ENCODE data around the gene ADSS1. TPM values are rescaled to one million over a fixed set of nuclear protein-coding genes. Genes with fewer than 3 reads are reported as not detected.

ADSS1 gene
- total RNA-seq, 2 donors from 2014 or later = 8.2 to 10.2 TPM

DNA sequence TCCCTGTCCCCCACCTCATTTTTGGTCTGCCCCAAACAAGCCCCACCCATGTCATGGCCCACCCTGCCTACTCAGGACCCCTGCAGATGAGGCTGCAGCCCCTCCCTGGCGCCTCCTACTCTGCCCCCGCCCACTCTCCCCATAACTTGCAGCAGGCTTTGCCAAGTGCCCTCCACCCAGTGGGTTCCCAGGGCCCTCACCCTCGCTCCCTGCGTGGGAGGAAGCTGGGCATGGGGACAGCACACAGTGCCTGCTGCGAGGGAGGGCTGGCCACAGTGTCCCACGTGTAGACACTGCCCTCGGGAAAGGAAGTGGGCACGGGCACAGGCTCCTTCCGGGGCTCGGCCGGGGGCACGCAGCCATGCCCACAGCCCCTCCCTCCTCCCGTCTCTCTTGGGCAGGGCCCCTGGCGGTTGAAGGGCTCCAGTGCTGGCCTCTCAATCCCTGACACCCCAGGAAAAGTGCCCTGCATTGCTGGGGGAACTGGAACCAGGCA lies 62.1 kb downstream of the ADSS1 start:
- no peak for DNase-seq (ENCODE audit: low spot score)
- intact Hi-C loops (cut with DNase I) = no loop called here

DNA sequence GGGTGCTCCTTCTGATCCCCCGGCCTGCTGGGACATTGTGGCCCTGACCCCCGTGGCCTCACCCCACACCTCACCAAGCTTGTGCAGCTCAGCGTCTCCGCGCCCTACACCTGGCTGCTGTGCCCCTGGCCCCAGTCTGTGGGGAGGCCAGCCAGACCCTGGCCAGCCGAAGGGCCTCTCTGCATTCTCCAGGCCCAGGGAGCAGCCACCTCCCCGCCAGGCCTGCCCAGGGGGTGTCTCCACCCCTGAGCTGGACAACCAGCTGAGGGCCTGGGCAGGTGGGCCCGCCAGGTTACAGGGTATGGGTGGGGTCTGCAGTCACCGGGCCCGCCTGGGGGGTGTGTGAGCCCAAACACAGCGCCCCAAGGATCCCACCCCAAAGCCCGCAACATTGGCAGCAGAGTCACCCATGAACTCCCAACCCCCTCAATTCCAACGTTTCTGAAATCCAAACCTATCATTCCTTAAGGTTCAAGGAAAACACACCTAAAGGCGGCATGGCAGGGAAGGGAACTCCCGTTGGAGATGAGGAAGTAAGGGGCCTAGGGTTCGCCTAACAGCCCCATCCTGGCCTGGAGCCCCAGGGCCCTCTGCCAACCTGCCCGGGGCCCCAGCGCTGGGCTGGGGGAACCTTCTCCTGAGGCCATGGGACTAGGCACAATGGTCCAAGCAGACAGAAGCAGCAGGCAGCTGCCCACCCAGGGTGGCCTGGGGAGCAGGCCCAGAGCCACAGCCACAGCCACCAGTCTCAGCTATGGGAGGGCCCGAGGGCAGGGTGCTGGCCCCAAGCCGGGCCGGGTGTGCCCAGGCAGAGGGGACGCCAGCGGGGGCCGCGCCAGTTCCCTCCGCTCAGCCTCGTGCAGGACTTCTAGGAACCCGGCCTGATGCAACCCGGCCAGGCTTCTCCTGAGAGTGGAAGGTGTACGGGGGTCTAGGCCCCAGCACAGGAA lies 63.0 kb downstream of the ADSS1 start:
- intact Hi-C loops (cut with DNase I) = no loop called here
- no peak for DNase-seq (ENCODE audit: low spot score)

DNA sequence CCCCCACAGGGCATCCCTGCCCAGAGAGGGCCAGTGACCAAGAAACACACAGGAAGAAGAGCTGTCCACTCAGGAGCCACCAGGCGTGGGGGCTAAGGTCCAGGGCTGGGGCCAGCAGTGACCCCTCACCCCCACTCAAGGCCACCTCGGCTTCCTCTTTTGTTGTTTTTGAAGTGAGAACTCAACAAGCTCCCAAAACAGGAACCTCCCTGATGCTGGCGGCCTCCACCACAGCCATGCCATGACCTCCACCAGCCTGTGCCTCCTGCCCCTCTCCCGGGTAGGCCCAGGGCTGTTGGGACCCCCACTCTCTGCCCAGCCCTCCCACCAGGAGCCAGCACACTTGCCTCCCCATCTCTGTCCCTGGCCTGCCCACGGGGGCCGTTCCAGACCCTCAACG lies 63.7 kb downstream of the ADSS1 start:
- intact Hi-C loops (cut with DNase I) = no loop called here
- DNase-seq (ENCODE audit: low spot score) = no peak

DNA sequence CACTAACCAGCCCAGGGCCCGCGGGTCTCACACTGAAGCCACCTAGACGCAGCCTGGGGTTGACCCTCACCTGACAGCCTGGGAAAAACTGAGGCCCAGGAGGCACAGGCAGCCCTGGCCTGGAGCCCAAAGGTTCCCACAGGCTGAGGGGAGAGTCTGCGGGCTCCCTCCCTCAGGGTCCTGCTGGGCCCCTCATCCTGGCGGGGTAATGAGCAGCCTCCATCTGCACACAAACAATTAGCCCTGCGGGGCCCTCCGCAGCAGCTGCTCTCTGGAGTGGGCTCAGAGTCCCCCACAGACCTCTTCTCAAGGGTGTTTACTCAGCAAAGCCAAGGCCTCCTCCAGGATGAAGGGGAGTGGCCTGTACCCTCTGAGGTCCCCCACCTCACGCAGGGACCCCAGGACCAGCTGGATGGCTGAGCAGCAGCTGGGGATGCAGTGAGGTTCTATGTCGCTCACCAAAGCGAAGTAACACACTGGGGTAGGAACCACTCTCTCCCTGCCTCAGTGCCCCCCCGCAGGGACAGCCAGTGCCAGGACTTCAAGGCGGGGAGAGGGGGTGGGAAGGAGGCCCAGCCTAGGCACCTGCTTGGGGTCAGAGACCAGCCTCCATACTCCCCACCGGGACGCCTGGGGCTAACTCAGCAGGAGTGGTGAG lies 64.3 kb downstream of the ADSS1 start:
- no peak for DNase-seq (ENCODE audit: low spot score)
- intact Hi-C loops (cut with DNase I) = no loop called here

DNA sequence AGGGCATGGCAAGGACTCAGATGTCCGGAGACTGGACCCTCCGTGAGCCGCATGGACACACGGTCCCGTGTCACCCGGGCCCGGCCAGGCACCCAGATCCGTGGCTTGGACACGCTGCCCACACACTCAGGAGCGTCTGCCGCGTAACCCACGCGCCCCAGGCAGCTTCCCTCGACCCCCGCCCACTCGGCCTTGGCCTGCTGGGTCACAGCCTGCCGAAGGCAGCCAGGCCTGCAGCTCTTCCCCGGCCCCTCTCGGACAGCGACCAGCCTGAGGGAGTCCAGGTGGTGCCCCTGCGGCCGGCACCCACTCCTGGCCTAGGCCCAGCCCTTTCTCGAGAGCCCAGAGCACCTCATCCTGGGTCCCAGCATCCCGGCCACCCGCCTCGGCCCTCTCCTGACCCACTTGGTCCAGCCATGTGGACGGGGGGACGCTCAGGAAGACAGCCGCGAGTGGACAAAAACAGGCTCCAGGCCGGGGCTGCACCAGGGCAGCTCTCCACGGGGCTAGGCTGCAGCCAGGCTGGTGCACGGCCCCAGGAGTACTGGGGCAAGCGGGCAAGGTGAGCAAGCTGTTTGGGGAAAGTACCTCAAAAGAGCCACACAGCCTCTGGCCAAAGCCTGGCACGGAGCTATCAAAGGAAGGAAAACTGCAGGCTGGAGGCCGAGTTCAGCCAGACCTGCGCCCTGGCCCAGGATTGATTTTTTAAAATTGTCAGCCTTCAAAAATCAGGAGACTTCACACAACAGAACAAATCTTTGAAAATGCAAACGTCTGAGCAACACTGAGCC lies 65.0 kb downstream of the ADSS1 start:
- intact Hi-C loops (cut with DNase I) = no loop called here

DNA sequence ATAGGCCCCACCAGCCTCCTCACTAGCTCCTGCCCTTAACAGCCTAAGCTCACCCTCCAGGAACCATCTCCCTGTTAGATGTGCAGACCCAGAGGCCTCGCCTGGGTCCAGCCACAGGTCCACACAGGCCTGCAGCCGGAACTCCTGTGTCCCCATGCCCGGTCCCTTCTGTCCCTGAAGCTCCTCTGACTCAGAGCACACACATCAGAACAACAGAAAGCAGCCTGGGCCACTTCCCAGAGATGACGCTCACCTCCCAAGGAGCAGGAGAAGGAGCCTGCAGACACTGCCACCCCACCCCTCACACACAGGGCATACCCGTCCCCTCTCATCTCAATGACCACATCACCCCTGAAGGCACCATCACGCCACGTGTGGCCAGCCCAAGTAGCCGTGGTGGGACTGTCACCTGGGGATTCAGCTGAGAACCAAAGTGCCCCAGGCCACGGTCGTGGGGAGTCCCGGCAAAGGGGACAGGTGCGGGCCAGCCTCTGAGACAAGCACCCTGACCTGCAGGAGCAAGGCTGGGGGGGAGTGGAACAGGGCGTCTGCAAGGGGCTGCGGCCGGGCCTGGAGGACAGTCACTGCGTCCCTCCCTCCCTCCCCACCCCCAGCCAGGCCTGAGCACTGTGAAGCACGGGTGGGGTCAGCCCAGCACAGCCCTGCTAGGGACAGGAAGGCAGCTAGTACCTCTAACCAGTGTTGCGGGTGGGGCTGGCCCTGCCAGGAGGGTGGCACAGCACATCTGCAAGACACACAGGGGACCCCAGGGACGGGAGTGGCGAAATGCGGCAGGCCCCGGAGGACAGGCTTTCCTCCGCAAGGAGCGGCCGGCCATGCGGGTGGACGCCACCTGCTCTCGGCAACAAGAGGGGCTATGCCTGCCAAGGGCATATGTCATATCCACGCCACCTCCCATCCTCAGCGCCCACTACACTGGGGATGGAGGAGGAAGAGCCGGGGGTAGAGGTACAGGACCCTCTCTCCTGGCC lies 66.0 kb downstream of the ADSS1 start:
- intact Hi-C loops (cut with DNase I) = no loop called here
- DNase-seq (ENCODE audit: low spot score) = no peak

More for the DNA sequence above, 65.0 kb downstream of the ADSS1 start:
- DNase-seq (ENCODE audit: low spot score) = no peak

DNA sequence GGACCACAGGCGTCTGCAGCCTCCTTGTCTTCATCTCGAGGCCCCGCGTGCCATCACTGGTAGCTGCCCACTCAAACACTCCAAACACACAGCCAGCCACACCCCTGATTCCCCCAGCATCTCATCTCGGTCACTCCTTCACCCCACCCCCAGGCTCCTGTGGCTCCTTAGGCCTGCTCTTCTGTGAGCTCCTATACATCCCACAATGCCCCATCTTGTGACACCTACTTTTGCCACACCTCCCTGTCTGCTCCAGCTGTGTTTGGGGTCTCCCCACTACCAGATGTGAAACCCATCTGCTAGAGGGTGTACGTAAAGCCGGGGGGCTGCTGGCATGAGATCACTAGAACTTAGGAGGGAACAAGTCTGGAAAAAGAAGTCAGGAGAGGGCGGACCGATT lies 67.4 kb downstream of the ADSS1 start:
- DNase-seq (ENCODE audit: low spot score) = no peak
- intact Hi-C loops (cut with DNase I) = no loop called here

DNA sequence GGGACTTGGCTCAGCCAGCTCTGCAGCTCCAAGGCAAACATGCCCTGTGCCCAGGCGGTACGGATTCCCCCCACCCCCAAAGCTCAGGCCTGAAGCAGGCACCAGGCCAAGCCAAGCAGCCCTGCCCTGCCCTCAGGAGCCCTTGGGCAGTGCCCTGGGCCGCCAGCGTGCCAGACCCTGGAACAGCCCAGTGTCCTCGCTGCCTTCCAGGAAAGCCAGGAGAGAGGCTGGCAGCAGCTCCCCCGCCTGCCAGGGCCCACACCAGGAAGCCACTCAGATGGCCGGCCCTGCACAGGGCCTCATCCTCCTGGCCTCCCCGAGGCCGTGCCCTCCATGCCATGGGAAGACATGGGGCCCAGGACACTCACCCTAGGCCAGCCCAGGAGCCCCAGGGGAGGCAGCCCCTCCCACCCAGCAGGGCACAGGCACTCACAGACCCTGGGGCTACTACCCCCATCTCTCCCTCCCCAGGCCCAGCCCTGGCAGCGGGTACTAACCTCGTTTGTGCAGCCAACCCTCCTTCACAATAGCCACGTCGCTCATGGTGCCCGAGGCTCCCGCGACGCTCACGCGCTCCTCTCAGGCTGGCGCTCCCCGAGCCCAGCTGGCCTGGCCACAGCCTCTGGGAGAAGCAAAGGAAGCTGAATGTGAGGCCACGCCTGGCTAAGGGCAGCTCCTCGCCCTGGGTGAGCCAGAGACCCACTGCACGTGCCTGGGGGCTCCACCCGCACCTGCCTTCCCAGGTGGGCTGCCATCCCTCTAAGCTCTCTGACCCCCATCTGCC lies 68.3 kb downstream of the ADSS1 start:
- no peak for DNase-seq (ENCODE audit: low spot score)
- intact Hi-C loops (cut with DNase I) = no loop called here

DNA sequence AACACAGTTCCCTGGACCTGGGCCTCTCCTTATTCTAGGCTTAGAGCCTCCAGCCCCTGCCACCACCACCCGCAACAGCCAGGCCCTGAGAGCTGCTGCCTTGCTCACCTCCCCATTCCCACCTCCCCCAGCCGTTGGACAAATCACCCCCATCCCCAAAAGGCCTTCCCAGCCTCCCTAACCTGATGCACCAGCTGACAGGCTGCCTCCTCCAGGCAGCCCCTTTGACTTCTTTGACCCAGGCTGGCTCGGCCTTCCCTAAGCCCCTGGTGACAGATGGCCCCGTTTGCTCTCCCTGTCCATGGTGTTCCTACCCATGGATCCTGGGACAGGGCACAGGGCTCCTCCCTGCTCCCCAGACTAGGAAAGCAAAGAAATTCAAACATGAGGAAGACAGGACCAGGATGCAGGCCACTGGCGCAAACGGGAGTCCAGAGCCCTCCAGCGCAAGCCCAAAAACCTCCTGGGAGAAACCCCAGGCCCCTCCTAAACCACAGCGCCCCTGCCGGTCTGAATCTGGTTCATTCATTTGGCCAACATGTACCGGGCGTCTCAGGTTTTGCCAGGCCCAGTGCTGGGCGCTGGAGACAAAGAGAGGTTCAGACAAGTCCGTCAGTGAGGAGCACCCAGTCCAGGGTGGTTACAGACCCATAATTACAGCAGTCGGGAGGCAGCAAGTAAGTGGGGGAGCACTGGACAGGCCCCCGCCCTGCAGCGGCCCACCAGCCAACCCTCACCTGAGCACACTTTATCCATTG lies 69.1 kb downstream of the ADSS1 start:
- intact Hi-C loops (cut with DNase I) = no loop called here
- no peak for DNase-seq (ENCODE audit: low spot score)

DNA sequence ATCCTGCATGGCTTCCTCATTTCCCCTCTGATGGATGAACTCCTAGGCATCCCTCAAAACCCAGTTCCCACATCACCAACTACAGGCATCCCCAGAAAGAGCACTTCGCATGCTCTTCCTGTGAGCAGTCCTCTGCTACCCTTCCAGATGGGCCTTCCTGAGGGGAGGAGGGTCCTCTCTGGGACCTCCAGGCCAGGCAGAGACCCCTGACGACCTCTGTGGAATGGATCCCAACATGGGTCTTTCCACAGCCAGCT lies 69.6 kb downstream of the ADSS1 start:
- intact Hi-C loops (cut with DNase I) = no loop called here
- no peak for DNase-seq (ENCODE audit: low spot score)

DNA sequence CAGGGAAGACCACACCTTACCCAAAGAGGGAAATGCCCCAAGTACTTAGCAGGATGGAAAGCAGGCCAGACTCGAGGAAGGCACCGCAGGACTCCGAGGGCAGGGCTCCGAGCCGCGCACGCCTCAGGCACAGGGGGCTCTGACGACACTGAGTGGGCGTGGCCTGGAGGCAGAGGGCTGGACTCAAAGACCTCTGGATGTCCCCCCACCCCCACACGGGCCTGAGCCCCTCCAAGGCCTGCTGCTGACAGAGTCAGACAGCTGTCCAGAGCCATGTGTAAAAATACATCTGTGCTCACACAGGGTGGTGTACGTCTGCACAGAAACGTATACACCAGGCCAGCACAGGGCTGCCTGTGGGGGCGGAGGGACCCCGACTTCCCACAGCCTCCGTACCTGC lies 70.1 kb downstream of the ADSS1 start:
- intact Hi-C loops (cut with DNase I) = no loop called here
- no peak for DNase-seq (ENCODE audit: low spot score)

DNA sequence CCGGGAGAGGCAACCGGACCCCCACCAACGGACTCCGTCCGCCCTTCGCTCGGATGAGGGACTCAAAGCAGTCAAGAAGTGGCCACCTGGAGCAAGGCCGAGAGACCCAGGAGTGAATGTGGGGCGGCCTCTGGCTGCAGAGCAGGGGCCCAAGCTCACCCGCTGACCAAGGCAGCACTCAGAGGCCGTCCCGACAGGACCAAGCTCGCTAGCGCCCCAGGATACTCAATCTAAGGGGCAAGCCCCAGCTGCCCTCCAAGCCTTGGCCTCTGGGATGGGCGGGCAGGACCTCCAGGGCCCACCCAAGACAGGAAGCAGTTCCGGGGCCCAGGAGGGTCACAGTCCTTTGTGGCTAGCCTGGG lies 70.6 kb downstream of the ADSS1 start:
- intact Hi-C loops (cut with DNase I) = no loop called here
- DNase-seq (ENCODE audit: low spot score) = no peak

DNA sequence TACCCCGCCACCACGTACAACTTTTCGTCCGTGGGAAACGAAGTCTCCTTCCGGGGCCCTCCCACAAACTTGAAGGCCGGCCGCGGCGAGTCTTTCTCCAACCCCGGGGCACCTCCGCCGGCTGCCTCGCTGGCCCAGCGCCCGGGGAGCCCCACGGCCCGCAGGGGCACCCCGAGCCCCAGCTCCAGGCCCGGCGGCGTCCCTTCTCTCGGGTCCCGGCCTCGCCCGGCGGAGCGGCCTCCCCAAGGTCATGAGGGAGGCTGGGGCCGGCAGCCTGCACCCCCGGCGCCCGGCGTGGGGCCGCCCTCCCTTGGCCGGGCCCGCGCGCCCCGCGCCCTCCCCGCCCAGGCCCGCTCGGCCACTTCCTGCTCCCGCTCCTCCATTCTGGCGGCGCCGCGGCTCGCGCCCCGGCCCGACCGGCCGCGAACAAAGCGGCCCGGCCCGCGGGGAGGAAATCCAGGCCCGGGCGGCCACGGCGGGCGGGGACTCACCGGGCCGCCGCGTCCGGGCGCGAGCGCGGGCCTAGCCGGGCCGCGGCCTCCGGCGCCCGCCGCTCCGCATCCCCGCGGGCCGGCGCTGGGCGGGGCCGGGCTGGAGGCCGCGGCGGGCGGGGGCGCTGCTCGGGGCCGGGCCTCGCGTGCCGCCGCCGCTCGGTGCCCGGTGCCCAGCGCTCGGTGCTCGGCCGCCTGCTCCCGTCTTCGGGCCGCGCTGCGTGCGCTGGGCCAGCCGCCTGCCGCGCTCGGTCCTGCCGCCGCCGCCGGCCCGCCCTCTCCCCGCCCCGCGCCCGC lies 71.2 kb downstream of the ADSS1 start, which contains the start of gene AKT1:
AKT1 (minus strand) TSS at position 756 of the 788 bp plus-strand sequence. CDS start 3,105 bp downstream, outside the sequence.
- intact Hi-C loops (cut with DNase I) = no loop called here

DNA sequence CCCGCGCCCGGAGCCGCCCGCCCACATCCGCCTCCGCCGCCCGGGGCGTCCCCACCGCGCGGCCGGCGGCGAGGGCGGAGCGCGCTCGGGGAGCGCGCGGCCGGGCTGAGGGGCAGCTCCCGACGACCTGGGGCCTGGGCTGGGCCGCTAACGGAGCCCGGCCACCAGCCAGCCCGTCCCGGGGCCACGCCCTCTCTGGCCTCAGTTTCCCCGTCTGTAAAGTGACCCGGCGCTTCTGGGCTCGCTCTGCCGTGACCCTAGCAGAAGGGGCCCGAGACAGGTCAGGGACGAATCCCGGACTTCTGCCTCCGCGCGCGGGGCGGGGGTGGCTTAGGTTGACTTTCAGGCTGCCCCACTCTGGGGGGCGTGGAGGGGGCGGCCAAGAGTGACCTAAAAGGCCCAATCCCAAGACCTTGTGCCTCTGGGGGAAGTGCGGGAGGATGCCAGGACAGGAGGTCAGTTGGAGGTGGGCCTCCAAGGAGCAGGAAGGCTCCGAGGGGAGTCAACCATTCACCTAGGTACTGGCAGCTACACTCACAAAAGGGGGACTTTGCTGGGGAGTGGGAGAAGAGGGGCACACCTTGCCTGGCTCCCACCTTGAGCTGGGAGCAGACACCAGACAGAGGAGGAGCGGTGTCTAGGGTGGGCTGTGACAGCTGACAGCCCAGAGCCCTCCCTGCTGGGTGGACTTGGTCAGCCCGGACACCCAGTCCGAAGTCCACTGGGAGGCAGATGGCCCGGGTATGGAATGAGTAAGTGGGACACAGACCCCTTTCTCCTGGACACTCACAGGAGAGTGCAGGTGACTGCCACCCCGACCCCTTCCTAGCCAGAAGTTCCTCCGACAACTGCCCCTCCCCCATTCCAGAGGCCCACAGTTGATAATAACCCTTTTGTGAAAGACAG lies 72.0 kb downstream of the ADSS1 start:
- intact Hi-C loops (cut with DNase I) = no loop called here
- DNase-seq (ENCODE audit: low spot score) = no peak

More for the DNA sequence above, 71.2 kb downstream of the ADSS1 start, which contains the start of gene AKT1:
- no peak for DNase-seq (ENCODE audit: low spot score)

DNA sequence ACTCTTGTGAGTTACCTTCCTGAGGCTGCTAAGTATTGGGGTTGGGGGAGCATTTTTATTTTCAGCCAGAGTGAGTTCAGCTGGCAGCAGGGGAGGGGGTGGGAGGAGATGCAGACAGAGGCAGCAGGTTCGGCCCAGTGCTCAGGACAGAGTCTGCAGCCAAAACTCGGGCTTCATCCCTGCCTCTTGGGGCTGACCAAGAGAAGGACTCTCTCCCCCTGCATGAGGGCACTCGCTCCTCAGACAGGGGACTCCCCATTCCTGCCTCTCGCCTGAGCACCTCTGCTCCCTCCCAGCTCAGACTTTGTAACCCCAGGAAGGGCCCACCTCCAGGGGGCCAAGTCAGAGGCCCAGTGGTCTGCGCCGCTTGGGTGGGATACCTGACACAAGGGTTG lies 72.7 kb downstream of the ADSS1 start:
- no peak for DNase-seq (ENCODE audit: low spot score)
- intact Hi-C loops (cut with DNase I) = no loop called here
